Measurements from ENCODE around the gene PSENEN. TPM values are rescaled to one million over a fixed set of nuclear protein-coding genes. Genes with fewer than 3 reads are reported as not detected.
A peak's percentile ranks its signal among the peaks of the same experiment; 100 is the strongest.

PSENEN gene
- total and polyA plus RNA-seq, 2 experiments from 2014 or later = 20.6 to 175 TPM

DNA sequence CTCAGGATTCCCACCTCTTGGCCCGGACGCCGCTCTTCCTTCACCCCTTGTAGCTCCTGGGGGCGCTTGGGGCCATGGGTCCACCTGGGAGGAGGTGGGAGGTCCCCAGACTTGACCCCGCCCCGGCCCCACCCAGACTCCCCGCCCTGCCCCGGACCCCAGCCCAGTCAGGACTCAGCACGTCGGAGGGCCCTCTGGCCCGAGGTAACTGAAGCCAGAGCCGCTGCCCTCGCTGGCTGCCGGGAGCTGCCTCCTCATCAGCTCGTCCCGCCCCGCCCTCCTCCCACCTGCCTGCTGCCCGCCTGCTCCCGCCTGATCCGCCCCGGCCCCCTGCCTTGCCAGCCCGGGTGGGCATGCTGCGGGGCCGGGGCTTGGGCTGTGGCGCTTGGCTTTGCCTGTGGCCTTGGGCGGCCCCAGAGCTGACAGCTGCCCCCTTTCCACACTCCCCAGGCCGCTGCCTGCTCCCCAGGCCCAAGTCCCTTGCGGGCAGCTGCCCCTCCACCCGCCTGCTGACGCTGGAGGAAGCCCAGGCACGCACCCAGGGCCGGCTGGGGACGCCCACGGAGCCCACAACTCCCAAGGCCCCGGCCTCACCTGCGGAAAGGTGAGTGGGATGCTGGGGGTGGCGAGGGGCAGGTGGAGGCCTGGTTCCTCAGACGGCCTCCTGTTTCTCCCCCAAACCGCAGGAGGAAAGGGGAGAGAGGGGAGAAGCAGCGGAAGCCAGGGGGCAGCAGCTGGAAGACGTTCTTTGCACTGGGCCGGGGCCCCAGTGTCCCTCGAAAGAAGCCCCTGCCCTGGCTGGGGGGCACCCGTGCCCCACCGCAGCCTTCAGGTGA lies 39.3 kb downstream of the PSENEN start (continued):
- TF ChIP-seq, protein P1, sequence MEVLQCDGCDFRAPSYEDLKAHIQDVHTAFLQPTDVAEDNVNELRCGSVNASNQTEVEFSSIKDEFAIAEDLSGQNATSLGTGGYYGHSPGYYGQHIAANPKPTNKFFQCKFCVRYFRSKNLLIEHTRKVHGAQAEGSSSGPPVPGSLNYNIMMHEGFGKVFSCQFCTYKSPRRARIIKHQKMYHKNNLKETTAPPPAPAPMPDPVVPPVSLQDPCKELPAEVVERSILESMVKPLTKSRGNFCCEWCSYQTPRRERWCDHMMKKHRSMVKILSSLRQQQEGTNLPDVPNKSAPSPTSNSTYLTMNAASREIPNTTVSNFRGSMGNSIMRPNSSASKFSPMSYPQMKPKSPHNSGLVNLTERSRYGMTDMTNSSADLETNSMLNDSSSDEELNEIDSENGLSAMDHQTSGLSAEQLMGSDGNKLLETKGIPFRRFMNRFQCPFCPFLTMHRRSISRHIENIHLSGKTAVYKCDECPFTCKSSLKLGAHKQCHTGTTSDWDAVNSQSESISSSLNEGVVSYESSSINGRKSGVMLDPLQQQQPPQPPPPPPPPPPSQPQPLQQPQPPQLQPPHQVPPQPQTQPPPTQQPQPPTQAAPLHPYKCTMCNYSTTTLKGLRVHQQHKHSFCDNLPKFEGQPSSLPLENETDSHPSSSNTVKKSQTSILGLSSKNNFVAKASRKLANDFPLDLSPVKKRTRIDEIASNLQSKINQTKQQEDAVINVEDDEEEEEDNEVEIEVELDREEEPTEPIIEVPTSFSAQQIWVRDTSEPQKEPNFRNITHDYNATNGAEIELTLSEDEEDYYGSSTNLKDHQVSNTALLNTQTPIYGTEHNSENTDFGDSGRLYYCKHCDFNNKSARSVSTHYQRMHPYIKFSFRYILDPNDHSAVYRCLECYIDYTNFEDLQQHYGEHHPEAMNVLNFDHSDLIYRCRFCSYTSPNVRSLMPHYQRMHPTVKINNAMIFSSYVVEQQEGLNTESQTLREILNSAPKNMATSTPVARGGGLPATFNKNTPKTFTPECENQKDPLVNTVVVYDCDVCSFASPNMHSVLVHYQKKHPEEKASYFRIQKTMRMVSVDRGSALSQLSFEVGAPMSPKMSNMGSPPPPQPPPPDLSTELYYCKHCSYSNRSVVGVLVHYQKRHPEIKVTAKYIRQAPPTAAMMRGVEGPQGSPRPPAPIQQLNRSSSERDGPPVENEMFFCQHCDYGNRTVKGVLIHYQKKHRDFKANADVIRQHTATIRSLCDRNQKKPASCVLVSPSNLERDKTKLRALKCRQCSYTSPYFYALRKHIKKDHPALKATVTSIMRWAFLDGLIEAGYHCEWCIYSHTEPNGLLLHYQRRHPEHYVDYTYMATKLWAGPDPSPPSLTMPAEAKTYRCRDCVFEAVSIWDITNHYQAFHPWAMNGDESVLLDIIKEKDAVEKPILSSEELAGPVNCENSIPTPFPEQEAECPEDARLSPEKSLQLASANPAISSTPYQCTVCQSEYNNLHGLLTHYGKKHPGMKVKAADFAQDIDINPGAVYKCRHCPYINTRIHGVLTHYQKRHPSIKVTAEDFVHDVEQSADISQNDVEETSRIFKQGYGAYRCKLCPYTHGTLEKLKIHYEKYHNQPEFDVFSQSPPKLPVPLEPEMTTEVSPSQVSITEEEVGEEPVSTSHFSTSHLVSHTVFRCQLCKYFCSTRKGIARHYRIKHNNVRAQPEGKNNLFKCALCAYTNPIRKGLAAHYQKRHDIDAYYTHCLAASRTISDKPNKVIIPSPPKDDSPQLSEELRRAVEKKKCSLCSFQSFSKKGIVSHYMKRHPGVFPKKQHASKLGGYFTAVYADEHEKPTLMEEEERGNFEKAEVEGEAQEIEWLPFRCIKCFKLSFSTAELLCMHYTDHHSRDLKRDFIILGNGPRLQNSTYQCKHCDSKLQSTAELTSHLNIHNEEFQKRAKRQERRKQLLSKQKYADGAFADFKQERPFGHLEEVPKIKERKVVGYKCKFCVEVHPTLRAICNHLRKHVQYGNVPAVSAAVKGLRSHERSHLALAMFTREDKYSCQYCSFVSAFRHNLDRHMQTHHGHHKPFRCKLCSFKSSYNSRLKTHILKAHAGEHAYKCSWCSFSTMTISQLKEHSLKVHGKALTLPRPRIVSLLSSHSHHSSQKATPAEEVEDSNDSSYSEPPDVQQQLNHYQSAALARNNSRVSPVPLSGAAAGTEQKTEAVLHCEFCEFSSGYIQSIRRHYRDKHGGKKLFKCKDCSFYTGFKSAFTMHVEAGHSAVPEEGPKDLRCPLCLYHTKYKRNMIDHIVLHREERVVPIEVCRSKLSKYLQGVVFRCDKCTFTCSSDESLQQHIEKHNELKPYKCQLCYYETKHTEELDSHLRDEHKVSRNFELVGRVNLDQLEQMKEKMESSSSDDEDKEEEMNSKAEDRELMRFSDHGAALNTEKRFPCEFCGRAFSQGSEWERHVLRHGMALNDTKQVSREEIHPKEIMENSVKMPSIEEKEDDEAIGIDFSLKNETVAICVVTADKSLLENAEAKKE (CRISPR knock-in tag; IDR thresholded peaks at IDR 0.05) = no peak
- TF ChIP-seq, protein P2, sequence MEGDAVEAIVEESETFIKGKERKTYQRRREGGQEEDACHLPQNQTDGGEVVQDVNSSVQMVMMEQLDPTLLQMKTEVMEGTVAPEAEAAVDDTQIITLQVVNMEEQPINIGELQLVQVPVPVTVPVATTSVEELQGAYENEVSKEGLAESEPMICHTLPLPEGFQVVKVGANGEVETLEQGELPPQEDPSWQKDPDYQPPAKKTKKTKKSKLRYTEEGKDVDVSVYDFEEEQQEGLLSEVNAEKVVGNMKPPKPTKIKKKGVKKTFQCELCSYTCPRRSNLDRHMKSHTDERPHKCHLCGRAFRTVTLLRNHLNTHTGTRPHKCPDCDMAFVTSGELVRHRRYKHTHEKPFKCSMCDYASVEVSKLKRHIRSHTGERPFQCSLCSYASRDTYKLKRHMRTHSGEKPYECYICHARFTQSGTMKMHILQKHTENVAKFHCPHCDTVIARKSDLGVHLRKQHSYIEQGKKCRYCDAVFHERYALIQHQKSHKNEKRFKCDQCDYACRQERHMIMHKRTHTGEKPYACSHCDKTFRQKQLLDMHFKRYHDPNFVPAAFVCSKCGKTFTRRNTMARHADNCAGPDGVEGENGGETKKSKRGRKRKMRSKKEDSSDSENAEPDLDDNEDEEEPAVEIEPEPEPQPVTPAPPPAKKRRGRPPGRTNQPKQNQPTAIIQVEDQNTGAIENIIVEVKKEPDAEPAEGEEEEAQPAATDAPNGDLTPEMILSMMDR (conservative IDR thresholded peaks at IDR 0.05; ENCODE audit: low read depth in 2 of 2) = peak; percentile 48 to 63
- TF ChIP-seq JUNB (IDR thresholded peaks at IDR 0.05; ENCODE audit: unreplicated experiment) (no peak), ZNF331 (CRISPR knock-in tag; IDR thresholded peaks at IDR 0.05; ENCODE audit: low read depth) (no peak), ZNF114 (CRISPR knock-in tag; IDR thresholded peaks at IDR 0.05) (no peak), POLR2AphosphoS5 (IDR thresholded peaks at IDR 0.05; ENCODE audit: low read depth) (peak; percentile 72)

DNA sequence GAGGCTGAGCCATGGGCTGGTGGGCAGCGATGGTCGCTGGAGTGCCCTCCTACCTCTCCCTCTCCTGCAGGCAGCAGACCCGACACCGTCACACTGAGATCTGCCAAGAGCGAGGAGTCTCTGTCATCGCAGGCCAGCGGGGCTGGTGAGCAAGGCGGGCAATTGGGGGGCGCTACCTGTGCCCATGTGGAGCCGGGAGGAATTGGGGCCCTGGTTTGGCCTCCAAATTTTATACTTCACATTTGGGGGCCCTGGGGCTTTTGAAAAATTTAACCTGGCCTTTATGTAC lies 39.8 kb downstream of the PSENEN start:
- peaks cover 6% of the 10 kb centered on the region; the same call in 1 of the 3 replicates for H3K36me3 Mint-ChIP-seq (ENCODE audit: low read depth)
- H4K20me1 ChIP-seq (replicated peaks; ENCODE audit: insufficient read depth) = no peaks in the 10 kb centered on the region
- H3K27me3 Mint-ChIP-seq (ENCODE audit: insufficient read depth, low read depth, poor library complexity) = peaks cover 28% of the 10 kb centered on the region
- H3K79me2 ChIP-seq (replicated peaks; ENCODE audit: insufficient read depth) = no peaks in the 10 kb centered on the region
- peaks cover 12% of the 10 kb centered on the region for H3K4me1 ChIP-seq (ENCODE audit: insufficient read depth)
- no peak overlapping the region; the same call in 1 of the 2 replicates for H2AFZ ChIP-seq
- H3K9me3 Mint-ChIP-seq = no peaks in the 10 kb centered on the region
- H3K4me2 ChIP-seq = peak overlapping the region; percentile 96
- peak overlapping the region; percentile 59 for H3K4me3 Mint-ChIP-seq
- H3K27ac ChIP-seq (ENCODE audit: low read depth) = no peak overlapping the region
- 0 out of 2 replicates have a peak, but pooled peaks cover 7% of the 10 kb centered on the region for H3F3A ChIP-seq (replicated peaks; ENCODE audit: low read depth)
- H3K27ac Mint-ChIP-seq = no peak overlapping the region
- H3K27me3 ChIP-seq (ENCODE audit: insufficient read depth) = no peaks in the 10 kb centered on the region
- H3K9me2 ChIP-seq (ENCODE audit: insufficient read depth) = no peaks in the 10 kb centered on the region
- no peaks in the 10 kb centered on the region for H3K36me3 ChIP-seq (ENCODE audit: insufficient read depth)
- ATAC-seq = peak; percentile 8
- H3K4me1 Mint-ChIP-seq = peaks cover 34% of the 10 kb centered on the region
- H3K4me3 ChIP-seq = peak overlapping the region; percentile 77
- DNase-seq (ENCODE audit: low spot score) = no peak
- TF ChIP-seq CREB1 (CRISPR knock-in tag; IDR thresholded peaks at IDR 0.05; ENCODE audit: low read depth) = no peak
- TF ChIP-seq, protein P1 (CRISPR knock-in tag; IDR thresholded peaks at IDR 0.05) = no peak
- no peak for TF ChIP-seq ZNF331 (CRISPR knock-in tag; IDR thresholded peaks at IDR 0.05; ENCODE audit: low read depth)

Data from GM23338 (cell line).